Measurements from ENCODE around the gene FMNL2. TPM values are rescaled to one million over a fixed set of nuclear protein-coding genes. Genes with fewer than 3 reads are reported as not detected.

Gene FMNL2
- total RNA-seq, 1 donor from 2014 or later = 34.3 TPM

DNA sequence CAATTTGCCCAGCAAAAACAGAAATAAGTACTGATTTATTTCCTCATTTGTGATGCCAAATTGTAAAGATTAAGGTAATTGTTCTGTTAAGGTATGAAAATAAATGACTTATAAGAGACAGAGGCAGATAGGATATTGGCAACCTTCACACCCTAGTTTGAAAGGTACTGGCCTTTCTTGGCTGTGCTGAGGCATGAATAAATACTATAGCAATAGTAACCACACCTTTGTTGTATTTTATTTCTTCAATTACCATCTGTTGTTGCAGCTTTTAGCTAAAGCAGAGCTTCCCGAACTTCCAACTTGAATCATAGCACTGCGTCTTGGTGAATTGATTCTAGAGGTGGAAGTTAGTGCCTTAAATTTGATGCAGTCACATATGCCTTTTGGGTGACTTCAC lies 55.9 kb downstream of the FMNL2 start:
- H2AFZ ChIP-seq (ENCODE audit: low read depth, low read length) = no peak overlapping the region
- H3K9ac ChIP-seq (ENCODE audit: low read length) = no peak overlapping the region
- no peaks in the 10 kb centered on the region for H3K36me3 ChIP-seq (ENCODE audit: insufficient read depth, low read length)
- H3K4me1 ChIP-seq (ENCODE audit: insufficient read depth, low read length) = no peaks in the 10 kb centered on the region
- H3K27me3 ChIP-seq (ENCODE audit: insufficient read depth, low read length) = no peaks in the 10 kb centered on the region
- peaks cover 27% of the 10 kb centered on the region for H4K20me1 ChIP-seq (ENCODE audit: insufficient read depth, low read length)
- no peak overlapping the region for H3K4me3 ChIP-seq (ENCODE audit: insufficient read depth, low read depth, low read length)
- peaks cover 15% of the 10 kb centered on the region for H3K4me1 Mint-ChIP-seq (ENCODE audit: low read depth, unreplicated experiment)
- no peak overlapping the region for H3K27ac ChIP-seq (ENCODE audit: low read depth, low read length)
- H3K9me3 Mint-ChIP-seq (ENCODE audit: unreplicated experiment) = peaks cover 6% of the 10 kb centered on the region
- no peak overlapping the region for H3K4me2 ChIP-seq (ENCODE audit: low read length)
- TF ChIP-seq, protein P1, sequence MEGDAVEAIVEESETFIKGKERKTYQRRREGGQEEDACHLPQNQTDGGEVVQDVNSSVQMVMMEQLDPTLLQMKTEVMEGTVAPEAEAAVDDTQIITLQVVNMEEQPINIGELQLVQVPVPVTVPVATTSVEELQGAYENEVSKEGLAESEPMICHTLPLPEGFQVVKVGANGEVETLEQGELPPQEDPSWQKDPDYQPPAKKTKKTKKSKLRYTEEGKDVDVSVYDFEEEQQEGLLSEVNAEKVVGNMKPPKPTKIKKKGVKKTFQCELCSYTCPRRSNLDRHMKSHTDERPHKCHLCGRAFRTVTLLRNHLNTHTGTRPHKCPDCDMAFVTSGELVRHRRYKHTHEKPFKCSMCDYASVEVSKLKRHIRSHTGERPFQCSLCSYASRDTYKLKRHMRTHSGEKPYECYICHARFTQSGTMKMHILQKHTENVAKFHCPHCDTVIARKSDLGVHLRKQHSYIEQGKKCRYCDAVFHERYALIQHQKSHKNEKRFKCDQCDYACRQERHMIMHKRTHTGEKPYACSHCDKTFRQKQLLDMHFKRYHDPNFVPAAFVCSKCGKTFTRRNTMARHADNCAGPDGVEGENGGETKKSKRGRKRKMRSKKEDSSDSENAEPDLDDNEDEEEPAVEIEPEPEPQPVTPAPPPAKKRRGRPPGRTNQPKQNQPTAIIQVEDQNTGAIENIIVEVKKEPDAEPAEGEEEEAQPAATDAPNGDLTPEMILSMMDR (IDR thresholded peaks at IDR 0.05; ENCODE audit: insufficient read depth, low read depth, low read length) = no peak
- no peak for TF ChIP-seq EZH2 (IDR thresholded peaks at IDR 0.05; ENCODE audit: insufficient read depth, low read length)
- no peak overlapping the region for H3K4me3 Mint-ChIP-seq (ENCODE audit: unreplicated experiment)
- peaks cover 49% of the 10 kb centered on the region for H3K79me2 ChIP-seq (ENCODE audit: insufficient read depth, low read length)
- DNase-seq (ENCODE audit: low read depth) (no peak), FAIRE-seq (no peak)
- peaks cover 11% of the 10 kb centered on the region for H3K36me3 Mint-ChIP-seq (ENCODE audit: low read depth, unreplicated experiment)
- H3K27ac Mint-ChIP-seq (ENCODE audit: unreplicated experiment) = no peak overlapping the region
- no peaks in the 10 kb centered on the region for H3K9me3 ChIP-seq (ENCODE audit: insufficient read depth, low read depth, low read length)
- H3K27me3 Mint-ChIP-seq (ENCODE audit: low read depth, unreplicated experiment) = no peaks in the 10 kb centered on the region

DNA sequence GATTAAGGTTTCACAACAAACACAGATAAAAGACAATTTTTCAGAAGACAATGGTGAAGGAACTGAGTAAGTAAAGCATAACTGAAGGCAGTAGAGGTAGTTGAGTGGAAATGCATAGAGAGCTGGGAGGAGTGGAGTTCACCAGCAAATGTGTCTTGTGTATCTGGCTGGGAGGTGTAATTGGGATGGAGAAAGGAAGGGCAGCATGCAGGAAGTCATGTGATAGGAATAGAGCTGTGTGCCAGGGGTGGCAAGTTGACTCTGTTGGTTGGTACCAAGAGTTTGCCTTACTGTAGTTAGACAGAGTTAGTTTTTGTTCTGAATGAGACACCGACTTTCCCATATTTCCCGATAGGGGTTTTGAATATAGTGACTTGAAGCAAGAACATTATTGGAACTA lies 56.3 kb downstream of the FMNL2 start:
- peaks cover 20% of the 10 kb centered on the region for H3K4me1 Mint-ChIP-seq (ENCODE audit: low read depth, unreplicated experiment)
- H3K27me3 ChIP-seq (ENCODE audit: insufficient read depth, low read length) = no peaks in the 10 kb centered on the region
- H3K4me2 ChIP-seq (ENCODE audit: low read length) = no peak overlapping the region
- FAIRE-seq (no peak), DNase-seq (ENCODE audit: low read depth) (no peak)
- H2AFZ ChIP-seq (ENCODE audit: low read depth, low read length) = no peak overlapping the region
- peaks cover 6% of the 10 kb centered on the region for H3K9me3 Mint-ChIP-seq (ENCODE audit: unreplicated experiment)
- no peak overlapping the region for H3K4me3 ChIP-seq (ENCODE audit: insufficient read depth, low read depth, low read length)
- peaks cover 22% of the 10 kb centered on the region for H4K20me1 ChIP-seq (ENCODE audit: insufficient read depth, low read length)
- no peak for TF ChIP-seq EZH2 (IDR thresholded peaks at IDR 0.05; ENCODE audit: insufficient read depth, low read length)
- TF ChIP-seq, protein P1 (IDR thresholded peaks at IDR 0.05; ENCODE audit: insufficient read depth, low read depth, low read length) = no peak
- peaks cover 49% of the 10 kb centered on the region for H3K79me2 ChIP-seq (ENCODE audit: insufficient read depth, low read length)
- no peaks in the 10 kb centered on the region for H3K27me3 Mint-ChIP-seq (ENCODE audit: low read depth, unreplicated experiment)
- H3K4me1 ChIP-seq (ENCODE audit: insufficient read depth, low read length) = peaks cover 4% of the 10 kb centered on the region
- H3K27ac Mint-ChIP-seq (ENCODE audit: unreplicated experiment) = no peak overlapping the region
- peaks cover 11% of the 10 kb centered on the region for H3K36me3 Mint-ChIP-seq (ENCODE audit: low read depth, unreplicated experiment)
- H3K9ac ChIP-seq (ENCODE audit: low read length) = no peak overlapping the region
- no peaks in the 10 kb centered on the region for H3K36me3 ChIP-seq (ENCODE audit: insufficient read depth, low read length)
- H3K9me3 ChIP-seq (ENCODE audit: insufficient read depth, low read depth, low read length) = no peaks in the 10 kb centered on the region
- no peak overlapping the region for H3K27ac ChIP-seq (ENCODE audit: low read depth, low read length)
- no peak overlapping the region for H3K4me3 Mint-ChIP-seq (ENCODE audit: unreplicated experiment)

DNA sequence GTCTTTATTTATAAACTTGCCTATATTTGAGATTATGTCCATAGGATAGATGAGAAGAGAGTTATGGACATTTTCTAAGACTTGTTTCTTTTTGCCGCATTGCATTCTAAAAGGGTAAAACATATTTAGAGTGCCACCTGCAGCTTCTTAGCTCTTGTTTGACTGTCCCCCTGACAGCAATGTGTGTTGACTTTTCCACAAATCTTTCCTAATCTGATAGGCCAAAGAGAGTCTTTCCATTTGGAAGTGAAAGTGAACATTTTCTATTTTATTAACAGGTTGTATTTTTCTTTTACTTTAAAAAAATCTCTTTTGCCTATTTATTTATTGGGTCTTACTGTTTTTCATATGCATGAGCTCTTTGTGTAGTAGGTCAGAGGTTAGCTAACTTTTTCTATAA lies 58.4 kb downstream of the FMNL2 start:
- Mint-ChIP-seq H3K36me3 (ENCODE audit: low read depth, unreplicated experiment) (peaks cover 11% of the 10 kb centered on the region), H3K27me3 (ENCODE audit: low read depth, unreplicated experiment) (no peaks in the 10 kb centered on the region), H3K9me3 (ENCODE audit: unreplicated experiment) (peaks cover 6% of the 10 kb centered on the region), H3K27ac (ENCODE audit: unreplicated experiment) (no peak overlapping the region), H3K4me3 (ENCODE audit: unreplicated experiment) (no peak overlapping the region), H3K4me1 (ENCODE audit: low read depth, unreplicated experiment) (peaks cover 24% of the 10 kb centered on the region)
- H3K9ac ChIP-seq (ENCODE audit: low read length) = no peak overlapping the region
- H3K4me2 ChIP-seq (ENCODE audit: low read length) = no peak overlapping the region
- no peak overlapping the region for H3K27ac ChIP-seq (ENCODE audit: low read depth, low read length)
- no peak overlapping the region for H2AFZ ChIP-seq (ENCODE audit: low read depth, low read length)
- FAIRE-seq (no peak), DNase-seq (ENCODE audit: low read depth) (no peak)
- no peaks in the 10 kb centered on the region for H3K27me3 ChIP-seq (ENCODE audit: insufficient read depth, low read length)
- no peaks in the 10 kb centered on the region for H3K36me3 ChIP-seq (ENCODE audit: insufficient read depth, low read length)
- TF ChIP-seq EZH2 (IDR thresholded peaks at IDR 0.05; ENCODE audit: insufficient read depth, low read length) = no peak
- TF ChIP-seq, protein P1 (IDR thresholded peaks at IDR 0.05; ENCODE audit: insufficient read depth, low read depth, low read length) = no peak
- H3K9me3 ChIP-seq (ENCODE audit: insufficient read depth, low read depth, low read length) = no peaks in the 10 kb centered on the region
- H3K4me3 ChIP-seq (ENCODE audit: insufficient read depth, low read depth, low read length) = no peak overlapping the region
- peaks cover 48% of the 10 kb centered on the region for H3K79me2 ChIP-seq (ENCODE audit: insufficient read depth, low read length)
- peaks cover 8% of the 10 kb centered on the region for H3K4me1 ChIP-seq (ENCODE audit: insufficient read depth, low read length)
- H4K20me1 ChIP-seq (ENCODE audit: insufficient read depth, low read length) = peaks cover 19% of the 10 kb centered on the region

All from astrocyte (in vitro differentiated cells and primary cell).